ENCODE data around the gene AMZ1.
A peak's percentile ranks its signal among the peaks of the same experiment; 100 is the strongest.

Gene AMZ1

DNA sequence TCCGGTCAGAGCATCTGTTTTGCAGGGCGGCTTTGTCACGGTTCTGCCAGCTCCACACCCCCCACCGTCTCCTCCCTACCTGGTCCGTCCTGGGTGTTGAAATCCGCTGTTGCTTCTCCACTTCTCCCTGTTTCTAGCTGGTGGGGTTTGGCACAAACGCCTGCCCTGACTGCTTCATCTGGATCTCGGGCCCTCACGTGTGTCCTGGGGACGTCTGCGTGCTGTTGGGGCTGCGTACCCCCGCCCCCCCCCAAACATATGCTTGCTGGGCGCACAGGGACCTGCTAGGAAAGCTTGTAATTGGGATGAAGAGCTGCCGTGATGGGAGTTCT lies 11.3 kb downstream of the AMZ1 start:
- no peak overlapping the region for H3K9ac ChIP-seq (ENCODE audit: low read length)
- H3K4me3 ChIP-seq (ENCODE audit: low read length), result no peak overlapping the region
- H3K4me1 ChIP-seq (ENCODE audit: control insufficient read depth, insufficient read depth, low read length), result peaks cover 4% of the 10 kb centered on the region
- no peak for DNase-seq (ENCODE audit: low read depth)
- no peaks in the 10 kb centered on the region for H3K9me3 ChIP-seq (ENCODE audit: control insufficient read depth, low read length)
- H3K27me3 ChIP-seq (replicated peaks; ENCODE audit: control insufficient read depth, insufficient read depth, low read length), result peaks cover 3% of the 10 kb centered on the region
- no peaks in the 10 kb centered on the region for H3K36me3 ChIP-seq (ENCODE audit: control insufficient read depth, insufficient read depth, low read length, severe bottlenecking)

DNA sequence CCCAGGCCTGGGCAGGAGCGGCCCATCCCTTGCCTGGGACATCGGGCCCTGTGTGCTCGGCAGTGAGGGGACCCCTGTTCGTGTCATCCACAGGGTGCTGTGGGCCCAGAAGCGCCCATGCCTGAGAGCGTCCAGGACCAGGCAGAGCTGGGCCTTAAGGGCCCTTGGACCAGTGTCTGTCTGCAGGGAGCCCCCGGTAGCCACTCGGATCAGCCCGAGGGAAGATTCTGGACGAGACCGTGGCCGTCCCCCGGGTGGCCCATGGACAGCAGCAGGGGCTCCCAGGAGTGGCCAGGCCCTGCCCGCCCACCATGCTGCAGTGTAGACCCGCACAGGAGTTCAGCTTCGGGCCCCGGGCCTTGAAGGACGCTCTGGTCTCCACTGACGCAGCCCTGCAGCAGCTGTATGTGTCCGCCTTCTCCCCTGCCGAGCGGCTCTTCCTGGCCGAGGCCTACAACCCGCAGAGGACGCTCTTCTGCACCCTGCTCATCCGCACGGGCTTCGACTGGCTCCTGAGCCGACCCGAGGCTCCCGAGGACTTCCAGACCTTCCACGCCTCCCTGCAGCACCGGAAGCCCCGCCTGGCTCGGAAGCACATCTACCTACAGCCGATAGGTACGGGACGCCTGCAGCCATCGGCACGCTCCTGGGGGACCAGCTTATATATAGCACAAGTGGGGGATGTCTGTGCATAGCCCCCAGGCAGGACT lies 12.3 kb downstream of the AMZ1 start:
- no peak overlapping the region for H3K9ac ChIP-seq (ENCODE audit: low read length)
- peaks cover 3% of the 10 kb centered on the region for H3K27me3 ChIP-seq (replicated peaks; ENCODE audit: control insufficient read depth, insufficient read depth, low read length)
- H3K36me3 ChIP-seq (ENCODE audit: control insufficient read depth, insufficient read depth, low read length, severe bottlenecking), result no peaks in the 10 kb centered on the region
- no peak overlapping the region for H3K4me3 ChIP-seq (ENCODE audit: low read length)
- H3K9me3 ChIP-seq (ENCODE audit: control insufficient read depth, low read length), result no peaks in the 10 kb centered on the region
- H3K4me1 ChIP-seq (ENCODE audit: control insufficient read depth, insufficient read depth, low read length), result peaks cover 4% of the 10 kb centered on the region
- DNase-seq (ENCODE audit: low read depth), result no peak

DNA sequence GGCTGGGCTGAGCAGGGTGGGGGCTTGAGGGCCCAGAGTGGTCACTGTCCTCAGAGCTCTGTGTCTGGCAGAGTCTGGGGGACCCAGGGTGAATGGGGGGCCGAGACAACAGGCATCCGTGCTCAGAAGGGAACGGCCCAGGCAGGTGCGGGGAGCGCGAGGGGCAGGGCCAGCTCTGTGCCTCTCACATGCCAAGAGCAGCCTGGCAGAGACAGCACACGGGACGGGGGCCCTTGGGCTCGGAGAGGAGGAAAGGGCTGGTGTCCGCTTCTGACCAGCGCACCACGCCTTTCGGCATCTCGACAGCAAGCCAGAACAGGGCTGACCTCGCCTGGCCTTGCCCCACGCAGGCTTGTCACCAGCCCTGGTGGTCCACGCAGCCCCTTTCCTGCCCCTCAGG lies 13.4 kb downstream of the AMZ1 start:
- Histone ChIP-seq H3K9ac (ENCODE audit: low read length) (peak overlapping the region; percentile 18), H3K4me3 (ENCODE audit: low read length) (no peak overlapping the region), H3K36me3 (ENCODE audit: control insufficient read depth, insufficient read depth, low read length, severe bottlenecking) (no peaks in the 10 kb centered on the region), H3K4me1 (ENCODE audit: control insufficient read depth, insufficient read depth, low read length) (peaks cover 4% of the 10 kb centered on the region), H3K9me3 (ENCODE audit: control insufficient read depth, low read length) (no peaks in the 10 kb centered on the region), H3K27me3 (replicated peaks; ENCODE audit: control insufficient read depth, insufficient read depth, low read length) (peaks cover 3% of the 10 kb centered on the region)
- DNase-seq (ENCODE audit: low read depth), result no peak

DNA sequence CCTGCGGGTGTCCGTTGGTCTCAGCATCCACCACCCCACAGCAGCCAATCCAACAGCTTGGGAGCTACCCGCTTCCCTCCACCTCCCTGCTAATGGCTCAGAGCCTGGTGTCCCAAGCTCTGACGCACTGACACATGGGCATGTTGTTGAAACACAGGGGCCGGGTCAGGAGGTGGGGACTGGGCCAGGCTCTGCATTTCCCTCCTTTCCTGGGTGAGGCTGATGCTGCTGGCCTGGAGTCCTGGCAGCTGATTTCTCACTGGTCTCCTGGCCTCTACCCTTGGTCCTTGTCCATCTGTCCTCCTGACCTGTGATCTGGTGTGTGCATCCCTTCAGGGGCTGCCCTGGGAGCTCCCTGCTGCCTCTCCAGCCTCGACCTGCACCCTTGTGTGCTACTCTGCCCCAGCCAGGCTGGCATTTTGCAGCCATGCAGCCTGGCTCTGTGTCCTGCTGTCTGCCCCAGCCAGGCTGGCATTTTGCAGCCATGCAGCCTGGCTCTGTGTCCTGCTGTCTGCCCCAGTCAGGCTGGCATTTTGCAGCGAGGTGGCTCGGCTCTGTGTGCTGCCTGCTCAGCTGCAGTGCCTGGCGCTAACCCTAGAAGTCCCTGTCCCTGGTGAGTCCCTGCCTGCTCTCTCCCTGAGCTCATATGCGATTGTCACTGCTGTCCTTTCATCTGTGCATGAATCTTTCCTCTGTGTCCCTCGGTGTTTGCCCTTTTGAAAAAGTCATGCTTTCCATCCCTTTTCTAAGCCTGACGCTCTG lies 14.0 kb downstream of the AMZ1 start:
- Histone ChIP-seq H3K36me3 (ENCODE audit: control insufficient read depth, insufficient read depth, low read length, severe bottlenecking) (no peaks in the 10 kb centered on the region), H3K4me1 (ENCODE audit: control insufficient read depth, insufficient read depth, low read length) (peaks cover 4% of the 10 kb centered on the region), H3K9me3 (ENCODE audit: control insufficient read depth, low read length) (no peaks in the 10 kb centered on the region), H3K9ac (ENCODE audit: low read length) (peak overlapping the region; percentile 18), H3K4me3 (ENCODE audit: low read length) (no peak overlapping the region), H3K27me3 (replicated peaks; ENCODE audit: control insufficient read depth, insufficient read depth, low read length) (peaks cover 3% of the 10 kb centered on the region)
- no peak for DNase-seq (ENCODE audit: low read depth)

DNA sequence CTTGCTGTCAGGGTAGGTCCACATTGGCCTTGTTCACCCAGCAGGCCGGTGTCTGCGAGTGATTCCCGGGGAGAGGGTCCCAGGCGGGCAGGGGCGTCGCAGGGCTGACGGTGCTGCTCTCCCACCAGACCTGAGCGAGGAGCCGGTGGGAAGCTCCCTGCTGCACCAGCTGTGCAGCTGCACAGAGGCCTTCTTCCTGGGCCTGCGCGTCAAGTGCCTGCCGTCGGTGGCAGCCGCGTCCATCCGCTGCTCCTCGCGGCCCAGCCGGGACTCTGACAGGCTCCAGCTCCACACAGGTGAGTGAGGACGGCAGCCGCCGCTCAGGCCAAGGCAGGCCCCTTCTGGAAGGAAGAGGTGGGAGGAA lies 14.6 kb downstream of the AMZ1 start:
- Histone ChIP-seq H3K9ac (ENCODE audit: low read length) (no peak overlapping the region), H3K4me1 (ENCODE audit: control insufficient read depth, insufficient read depth, low read length) (peaks cover 4% of the 10 kb centered on the region), H3K9me3 (ENCODE audit: control insufficient read depth, low read length) (no peaks in the 10 kb centered on the region), H3K27me3 (replicated peaks; ENCODE audit: control insufficient read depth, insufficient read depth, low read length) (peaks cover 3% of the 10 kb centered on the region), H3K4me3 (ENCODE audit: low read length) (no peak overlapping the region), H3K36me3 (ENCODE audit: control insufficient read depth, insufficient read depth, low read length, severe bottlenecking) (no peaks in the 10 kb centered on the region)
- no peak for DNase-seq (ENCODE audit: low read depth)

DNA sequence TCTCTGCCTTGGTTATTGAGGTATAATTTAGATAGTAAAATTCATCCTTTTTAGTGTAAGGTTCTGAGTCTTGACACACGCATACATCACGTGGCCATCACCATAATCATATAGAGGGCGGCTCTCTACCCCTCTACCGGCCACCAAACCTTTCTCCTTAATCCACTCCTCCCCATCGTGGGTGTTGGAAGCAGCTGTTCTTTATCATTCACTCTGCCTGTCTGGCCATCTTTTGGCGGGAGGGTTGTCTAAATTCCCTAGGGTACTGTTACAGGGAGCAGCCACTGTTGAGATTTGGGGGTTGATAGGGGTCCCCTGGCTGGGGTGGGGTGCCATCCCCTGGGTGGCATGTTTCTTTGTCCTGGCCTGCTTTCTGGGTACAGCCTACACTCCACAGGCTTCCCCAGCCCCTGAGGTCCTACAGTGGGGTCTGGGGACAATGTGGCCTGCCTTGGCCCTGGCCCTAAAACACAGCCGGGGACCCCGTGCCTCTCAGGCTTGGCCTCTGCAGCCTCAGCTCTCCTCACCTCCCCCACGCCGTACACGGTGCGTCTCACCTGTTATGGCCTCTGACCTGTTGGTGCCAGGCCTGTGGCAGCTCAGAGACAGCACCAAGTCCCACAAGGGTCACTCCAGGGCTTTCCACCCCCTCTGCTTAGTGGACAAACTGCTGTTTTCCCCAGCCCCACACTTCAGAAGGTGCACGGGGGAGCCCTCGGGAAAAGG lies 17.5 kb downstream of the AMZ1 start:
- DNase-seq (ENCODE audit: low read depth), result no peak
- no peaks in the 10 kb centered on the region for H3K36me3 ChIP-seq (ENCODE audit: control insufficient read depth, insufficient read depth, low read length, severe bottlenecking)
- no peak overlapping the region for H3K4me3 ChIP-seq (ENCODE audit: low read length)
- H3K27me3 ChIP-seq (replicated peaks; ENCODE audit: control insufficient read depth, insufficient read depth, low read length), result no peaks in the 10 kb centered on the region
- no peaks in the 10 kb centered on the region for H3K9me3 ChIP-seq (ENCODE audit: control insufficient read depth, low read length)
- H3K9ac ChIP-seq (ENCODE audit: low read length), result no peak overlapping the region
- H3K4me1 ChIP-seq (ENCODE audit: control insufficient read depth, insufficient read depth, low read length), result peaks cover 12% of the 10 kb centered on the region

DNA sequence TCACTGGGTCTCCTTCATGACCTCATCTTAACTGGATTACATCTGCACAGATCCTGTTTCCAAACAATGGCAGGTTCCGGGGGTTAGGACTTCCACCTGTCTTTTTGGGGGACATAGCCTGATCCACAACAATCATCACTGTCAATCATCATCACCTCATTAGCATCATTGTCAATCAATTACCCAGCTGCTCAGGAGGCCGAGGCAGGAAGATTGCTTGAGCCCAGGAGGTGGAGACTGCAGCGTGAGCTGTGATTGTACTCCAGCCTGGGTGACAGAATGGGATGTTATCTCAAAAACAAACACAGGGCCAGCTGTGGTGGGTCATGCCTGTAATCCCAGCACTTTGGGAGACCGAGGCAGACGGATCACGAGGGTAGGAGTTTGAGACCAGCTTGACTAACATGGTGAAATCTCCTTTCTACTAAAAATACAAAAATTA lies 18.7 kb downstream of the AMZ1 start:
- Histone ChIP-seq H3K9ac (ENCODE audit: low read length) (no peak overlapping the region), H3K27me3 (replicated peaks; ENCODE audit: control insufficient read depth, insufficient read depth, low read length) (no peaks in the 10 kb centered on the region), H3K4me1 (ENCODE audit: control insufficient read depth, insufficient read depth, low read length) (peaks cover 12% of the 10 kb centered on the region), H3K36me3 (ENCODE audit: control insufficient read depth, insufficient read depth, low read length, severe bottlenecking) (no peaks in the 10 kb centered on the region), H3K9me3 (ENCODE audit: control insufficient read depth, low read length) (no peaks in the 10 kb centered on the region), H3K4me3 (ENCODE audit: low read length) (no peak overlapping the region)
- DNase-seq (ENCODE audit: low read depth), result no peak

DNA sequence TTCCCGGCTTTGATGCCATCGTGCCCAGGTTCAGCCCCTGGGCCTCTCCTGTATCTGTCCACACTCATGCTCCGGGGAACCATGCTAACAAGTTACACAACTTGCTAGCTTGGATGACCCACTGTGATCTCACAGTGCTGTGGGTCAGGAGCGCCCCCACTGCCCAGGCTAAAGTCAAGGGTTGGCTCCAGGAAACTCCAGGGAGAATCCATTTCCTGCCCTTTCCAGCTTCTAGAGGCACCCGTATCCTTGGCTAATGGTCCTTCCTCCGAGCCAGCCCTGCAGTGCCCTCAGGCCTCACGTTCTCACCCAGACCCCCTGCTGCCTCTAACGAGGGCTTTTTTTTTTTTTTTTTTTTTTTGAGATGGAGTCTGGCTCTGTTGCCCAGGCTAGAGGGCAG lies 19.5 kb downstream of the AMZ1 start:
- H3K36me3 ChIP-seq (ENCODE audit: control insufficient read depth, insufficient read depth, low read length, severe bottlenecking), result no peaks in the 10 kb centered on the region
- H3K4me1 ChIP-seq (ENCODE audit: control insufficient read depth, insufficient read depth, low read length), result peaks cover 8% of the 10 kb centered on the region
- H3K4me3 ChIP-seq (ENCODE audit: low read length), result no peak overlapping the region
- DNase-seq (ENCODE audit: low read depth), result no peak
- no peaks in the 10 kb centered on the region for H3K27me3 ChIP-seq (replicated peaks; ENCODE audit: control insufficient read depth, insufficient read depth, low read length)
- H3K9me3 ChIP-seq (ENCODE audit: control insufficient read depth, low read length), result no peaks in the 10 kb centered on the region
- H3K9ac ChIP-seq (ENCODE audit: low read length), result no peak overlapping the region

DNA sequence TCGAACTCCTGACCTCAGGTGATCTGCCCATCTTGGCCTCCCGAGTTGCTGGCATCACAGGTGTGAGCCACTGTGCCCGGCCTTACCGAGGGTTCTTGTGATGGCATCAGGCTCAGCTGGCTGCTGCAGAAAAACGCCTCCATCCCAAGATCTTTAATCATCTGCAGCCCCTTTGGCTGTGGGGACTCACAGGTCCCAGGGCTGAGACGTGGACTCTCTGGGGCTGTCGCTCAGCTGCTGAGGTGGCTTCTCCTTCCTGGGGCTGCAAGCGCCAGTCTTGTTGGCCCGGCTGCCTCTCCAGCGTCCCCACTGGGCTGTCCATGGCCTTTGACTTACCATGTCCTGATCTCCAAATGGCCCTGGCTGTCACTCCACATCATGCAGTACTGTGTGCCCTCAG lies 20.0 kb downstream of the AMZ1 start:
- Histone ChIP-seq H3K4me1 (ENCODE audit: control insufficient read depth, insufficient read depth, low read length) (peaks cover 8% of the 10 kb centered on the region), H3K27me3 (replicated peaks; ENCODE audit: control insufficient read depth, insufficient read depth, low read length) (no peaks in the 10 kb centered on the region), H3K9me3 (ENCODE audit: control insufficient read depth, low read length) (no peaks in the 10 kb centered on the region), H3K9ac (ENCODE audit: low read length) (no peak overlapping the region), H3K36me3 (ENCODE audit: control insufficient read depth, insufficient read depth, low read length, severe bottlenecking) (no peaks in the 10 kb centered on the region), H3K4me3 (ENCODE audit: low read length) (no peak overlapping the region)
- DNase-seq (ENCODE audit: low read depth), result no peak

DNA sequence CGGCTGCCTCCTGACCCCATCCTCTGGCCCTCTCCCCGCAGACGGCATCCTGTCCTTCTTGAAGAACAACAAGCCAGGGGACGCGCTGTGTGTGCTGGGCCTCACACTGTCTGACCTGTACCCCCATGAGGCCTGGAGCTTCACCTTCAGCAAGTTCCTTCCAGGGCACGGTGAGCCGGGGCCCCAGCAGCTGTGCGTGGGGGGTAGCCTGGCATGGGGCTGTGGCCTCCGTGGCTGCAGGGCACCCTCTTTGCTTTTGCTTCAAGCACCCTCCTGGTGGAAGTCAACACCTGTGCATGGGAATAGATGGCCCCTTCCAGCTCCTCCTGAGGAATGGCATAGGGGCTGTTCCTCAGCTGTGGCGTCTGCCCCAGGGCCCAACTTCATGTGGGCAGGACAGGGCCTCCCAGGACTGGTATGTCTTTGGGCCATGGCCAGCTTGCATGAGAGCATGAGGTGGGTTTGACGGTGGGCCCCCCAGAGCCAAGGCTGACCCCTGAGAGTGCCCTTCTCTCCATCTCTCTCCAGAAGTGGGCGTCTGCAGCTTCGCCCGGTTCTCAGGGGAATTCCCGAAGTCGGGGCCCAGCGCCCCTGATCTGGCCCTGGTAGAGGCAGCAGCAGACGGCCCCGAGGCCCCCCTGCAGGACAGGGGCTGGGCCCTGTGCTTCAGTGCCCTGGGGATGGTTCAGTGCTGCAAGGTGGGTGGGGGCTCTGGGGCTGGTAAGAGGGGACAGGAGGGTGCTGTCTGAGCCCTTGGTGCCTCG lies 20.7 kb downstream of the AMZ1 start:
- H3K36me3 ChIP-seq (ENCODE audit: control insufficient read depth, insufficient read depth, low read length, severe bottlenecking), result no peaks in the 10 kb centered on the region

More for the DNA sequence above, 20.7 kb downstream of the AMZ1 start:
- Histone ChIP-seq H3K27me3 (replicated peaks; ENCODE audit: control insufficient read depth, insufficient read depth, low read length) (no peaks in the 10 kb centered on the region), H3K4me3 (ENCODE audit: low read length) (no peak overlapping the region), H3K9me3 (ENCODE audit: control insufficient read depth, low read length) (no peaks in the 10 kb centered on the region), H3K4me1 (ENCODE audit: control insufficient read depth, insufficient read depth, low read length) (peaks cover 8% of the 10 kb centered on the region), H3K9ac (ENCODE audit: low read length) (no peak overlapping the region)
- DNase-seq (ENCODE audit: low read depth), result no peak

Measured in adipocyte (in vitro differentiated cells).